ENCODE data around the gene TBC1D10B.
A peak's percentile ranks its signal among the peaks of the same experiment; 100 is the strongest.

TBC1D10B gene, protein sequence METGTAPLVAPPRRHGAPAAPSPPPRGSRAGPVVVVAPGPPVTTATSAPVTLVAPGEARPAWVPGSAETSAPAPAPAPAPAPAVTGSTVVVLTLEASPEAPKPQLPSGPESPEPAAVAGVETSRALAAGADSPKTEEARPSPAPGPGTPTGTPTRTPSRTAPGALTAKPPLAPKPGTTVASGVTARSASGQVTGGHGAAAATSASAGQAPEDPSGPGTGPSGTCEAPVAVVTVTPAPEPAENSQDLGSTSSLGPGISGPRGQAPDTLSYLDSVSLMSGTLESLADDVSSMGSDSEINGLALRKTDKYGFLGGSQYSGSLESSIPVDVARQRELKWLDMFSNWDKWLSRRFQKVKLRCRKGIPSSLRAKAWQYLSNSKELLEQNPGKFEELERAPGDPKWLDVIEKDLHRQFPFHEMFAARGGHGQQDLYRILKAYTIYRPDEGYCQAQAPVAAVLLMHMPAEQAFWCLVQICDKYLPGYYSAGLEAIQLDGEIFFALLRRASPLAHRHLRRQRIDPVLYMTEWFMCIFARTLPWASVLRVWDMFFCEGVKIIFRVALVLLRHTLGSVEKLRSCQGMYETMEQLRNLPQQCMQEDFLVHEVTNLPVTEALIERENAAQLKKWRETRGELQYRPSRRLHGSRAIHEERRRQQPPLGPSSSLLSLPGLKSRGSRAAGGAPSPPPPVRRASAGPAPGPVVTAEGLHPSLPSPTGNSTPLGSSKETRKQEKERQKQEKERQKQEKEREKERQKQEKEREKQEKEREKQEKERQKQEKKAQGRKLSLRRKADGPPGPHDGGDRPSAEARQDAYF

DNA sequence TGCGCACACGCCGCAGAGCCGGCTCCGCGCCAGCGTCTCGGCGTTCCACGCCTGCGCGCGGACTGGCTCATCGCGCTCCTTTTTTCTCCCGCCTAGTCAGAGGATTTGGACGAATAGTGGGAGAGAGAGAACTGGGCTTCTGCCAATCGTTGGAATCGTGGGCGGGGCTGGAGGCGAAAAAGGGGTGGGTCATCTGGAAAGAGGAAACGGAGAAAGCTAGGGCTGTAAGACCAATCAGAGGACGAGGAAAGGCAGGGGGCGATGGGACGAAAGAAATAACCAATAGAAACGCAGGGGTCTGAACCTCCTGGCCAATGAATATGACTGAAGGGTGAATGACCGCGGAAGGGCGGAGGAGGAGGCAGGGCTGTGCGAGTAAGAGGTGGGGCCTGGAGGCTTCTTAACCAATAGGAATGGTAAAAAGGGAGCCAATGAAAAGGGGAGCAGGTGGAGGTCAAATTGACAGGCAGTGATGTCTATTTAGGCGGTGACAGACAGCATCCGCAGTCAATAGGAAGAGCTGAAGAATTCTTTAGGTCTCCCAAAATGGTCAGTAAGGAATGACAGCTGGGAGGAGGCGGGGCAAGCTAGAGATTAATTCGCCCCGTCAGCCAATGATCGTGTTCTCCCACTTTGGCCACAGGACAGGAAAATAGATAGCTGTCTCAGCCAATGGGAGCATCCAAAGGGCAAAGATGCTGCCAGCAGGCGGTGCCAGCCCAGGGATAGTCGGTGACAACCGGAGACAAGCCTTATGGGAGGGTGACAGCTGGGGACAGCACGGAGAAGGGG, at the start of gene TBC1D10B:
TBC1D10B (minus strand) TSS at position 39 of the 792 bp plus-strand sequence. CDS start 311 bp downstream, outside the sequence.
- peak within 1 kb of the TSS; percentile 52 for H3K4me3 ChIP-seq (ENCODE audit: low read length)
- TF ChIP-seq, protein P1, sequence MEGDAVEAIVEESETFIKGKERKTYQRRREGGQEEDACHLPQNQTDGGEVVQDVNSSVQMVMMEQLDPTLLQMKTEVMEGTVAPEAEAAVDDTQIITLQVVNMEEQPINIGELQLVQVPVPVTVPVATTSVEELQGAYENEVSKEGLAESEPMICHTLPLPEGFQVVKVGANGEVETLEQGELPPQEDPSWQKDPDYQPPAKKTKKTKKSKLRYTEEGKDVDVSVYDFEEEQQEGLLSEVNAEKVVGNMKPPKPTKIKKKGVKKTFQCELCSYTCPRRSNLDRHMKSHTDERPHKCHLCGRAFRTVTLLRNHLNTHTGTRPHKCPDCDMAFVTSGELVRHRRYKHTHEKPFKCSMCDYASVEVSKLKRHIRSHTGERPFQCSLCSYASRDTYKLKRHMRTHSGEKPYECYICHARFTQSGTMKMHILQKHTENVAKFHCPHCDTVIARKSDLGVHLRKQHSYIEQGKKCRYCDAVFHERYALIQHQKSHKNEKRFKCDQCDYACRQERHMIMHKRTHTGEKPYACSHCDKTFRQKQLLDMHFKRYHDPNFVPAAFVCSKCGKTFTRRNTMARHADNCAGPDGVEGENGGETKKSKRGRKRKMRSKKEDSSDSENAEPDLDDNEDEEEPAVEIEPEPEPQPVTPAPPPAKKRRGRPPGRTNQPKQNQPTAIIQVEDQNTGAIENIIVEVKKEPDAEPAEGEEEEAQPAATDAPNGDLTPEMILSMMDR (IDR thresholded peaks at IDR 0.05; ENCODE audit: insufficient read depth, low read depth, low read length, missing control alignments) = peak; percentile 44
- DNase-seq (ENCODE audit: low read depth) = peak; percentile 100

DNA sequence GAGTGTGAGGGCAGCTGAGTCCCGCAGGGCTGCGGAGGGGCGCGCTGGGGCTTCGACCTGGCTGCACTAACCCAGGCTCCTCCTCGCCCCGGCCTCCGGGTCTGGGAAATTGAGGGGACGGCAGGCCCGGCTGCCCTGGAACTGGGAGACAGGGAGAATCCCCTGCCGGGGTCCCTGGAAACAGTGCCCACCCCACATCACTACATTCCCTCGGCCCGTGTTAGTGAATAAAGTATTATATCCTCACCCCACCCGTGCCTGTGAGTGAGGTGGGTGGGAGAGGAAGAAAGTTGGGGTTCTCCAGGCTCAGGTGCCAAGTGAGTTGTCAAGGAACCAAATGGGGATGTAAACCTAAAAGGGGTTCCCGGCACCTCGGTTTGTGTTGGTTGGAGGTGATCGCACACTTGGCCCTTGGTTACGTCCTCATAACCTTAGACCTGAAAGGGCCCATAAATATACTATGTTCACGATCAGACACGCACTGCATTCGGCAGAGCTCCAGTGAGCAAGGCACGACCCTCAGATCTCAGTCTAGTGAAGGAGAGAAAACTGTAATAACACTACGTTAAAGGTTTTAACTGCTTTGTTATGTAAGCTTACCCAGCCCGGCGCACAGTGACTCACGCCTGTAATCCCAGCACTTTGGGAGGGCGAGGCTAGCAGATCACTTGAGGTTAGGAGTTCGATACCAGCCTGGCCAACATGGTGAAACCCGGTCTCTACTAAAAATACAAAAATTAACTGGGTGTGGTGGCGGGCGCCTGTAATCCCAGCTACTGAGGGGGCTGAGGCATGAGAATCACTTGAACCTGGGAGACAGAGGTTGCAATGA, 48.3 kb upstream of the TBC1D10B start:
- DNase-seq (ENCODE audit: low read depth) = peak; percentile 31
- H3K4me3 ChIP-seq (ENCODE audit: low read length) = peak overlapping the region; percentile 37
- TF ChIP-seq, protein P1 (IDR thresholded peaks at IDR 0.05; ENCODE audit: insufficient read depth, low read depth, low read length, missing control alignments) = no peak

DNA sequence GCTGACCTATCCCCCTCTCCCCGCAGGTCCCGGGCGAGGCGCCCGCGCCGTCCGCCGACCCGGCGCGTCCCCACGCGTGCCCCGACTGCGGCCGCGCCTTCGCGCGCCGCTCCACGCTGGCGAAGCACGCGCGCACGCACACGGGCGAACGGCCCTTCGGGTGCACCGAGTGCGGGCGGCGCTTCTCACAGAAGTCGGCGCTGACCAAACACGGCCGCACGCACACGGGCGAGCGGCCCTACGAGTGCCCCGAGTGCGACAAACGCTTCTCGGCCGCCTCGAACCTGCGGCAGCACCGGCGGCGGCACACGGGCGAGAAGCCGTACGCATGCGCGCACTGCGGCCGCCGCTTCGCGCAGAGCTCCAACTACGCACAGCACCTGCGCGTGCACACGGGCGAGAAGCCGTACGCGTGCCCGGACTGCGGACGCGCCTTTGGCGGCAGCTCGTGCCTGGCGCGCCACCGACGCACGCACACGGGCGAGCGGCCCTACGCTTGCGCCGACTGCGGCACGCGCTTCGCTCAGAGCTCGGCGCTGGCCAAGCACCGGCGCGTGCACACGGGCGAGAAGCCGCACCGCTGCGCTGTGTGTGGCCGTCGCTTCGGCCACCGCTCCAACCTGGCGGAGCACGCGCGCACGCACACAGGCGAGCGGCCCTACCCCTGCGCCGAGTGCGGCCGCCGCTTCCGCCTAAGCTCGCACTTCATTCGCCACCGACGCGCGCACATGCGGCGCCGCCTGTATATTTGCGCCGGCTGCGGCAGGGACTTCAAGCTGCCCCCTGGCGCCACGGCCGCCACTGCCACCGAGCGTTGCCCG, 47.4 kb upstream of the TBC1D10B start:
- DNase-seq (ENCODE audit: low read depth) = peak; percentile 96
- TF ChIP-seq, protein P1 (IDR thresholded peaks at IDR 0.05; ENCODE audit: insufficient read depth, low read depth, low read length, missing control alignments) = no peak
- H3K4me3 ChIP-seq (ENCODE audit: low read length) = peak overlapping the region; percentile 49

DNA sequence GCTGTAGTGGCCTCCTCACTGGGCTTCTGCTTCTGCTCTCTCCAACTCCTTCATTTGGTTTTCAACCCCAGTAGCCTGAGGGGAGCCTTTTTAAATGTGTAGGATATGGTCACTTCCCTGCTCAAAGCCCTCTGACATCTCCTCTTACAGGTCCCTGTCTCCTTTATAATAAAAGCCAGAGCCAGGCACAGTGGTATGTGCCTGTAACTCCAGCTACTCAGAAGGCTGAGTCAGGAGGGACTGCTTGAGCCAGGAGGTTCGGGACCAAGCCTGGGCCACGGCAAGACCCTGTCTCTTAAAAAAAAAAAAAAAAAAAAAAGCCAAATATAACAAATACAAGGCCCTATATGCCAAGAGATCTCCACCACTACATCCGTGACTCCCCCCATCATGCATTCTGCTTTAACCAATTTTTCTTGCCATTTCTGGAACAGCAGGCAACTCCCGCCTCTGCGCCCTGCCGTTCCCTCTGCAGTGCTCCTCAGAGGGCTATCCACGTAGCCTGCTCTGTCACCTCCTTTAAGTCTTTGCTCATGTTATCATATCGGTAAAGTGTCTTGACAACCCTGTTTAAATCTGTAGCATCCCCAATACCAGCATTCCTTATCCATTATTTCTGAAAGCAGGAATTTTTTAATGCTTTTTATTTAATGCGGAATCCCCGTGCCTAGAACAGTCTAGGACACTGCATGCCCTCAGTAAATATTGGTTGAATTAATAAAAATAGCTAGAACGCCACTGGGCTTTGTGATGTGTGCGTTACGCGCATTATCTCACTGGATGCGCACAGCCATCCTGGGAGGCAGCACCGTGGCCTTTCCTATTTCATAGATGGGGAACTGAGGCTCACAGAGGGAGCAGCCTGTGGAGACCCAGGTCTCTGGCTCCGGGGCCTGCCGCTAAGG, 46.6 kb upstream of the TBC1D10B start:
- TF ChIP-seq, protein P1 (IDR thresholded peaks at IDR 0.05; ENCODE audit: insufficient read depth, low read depth, low read length, missing control alignments) = no peak
- H3K4me3 ChIP-seq (ENCODE audit: low read length) = peak overlapping the region; percentile 49
- no peak for DNase-seq (ENCODE audit: low read depth)

DNA sequence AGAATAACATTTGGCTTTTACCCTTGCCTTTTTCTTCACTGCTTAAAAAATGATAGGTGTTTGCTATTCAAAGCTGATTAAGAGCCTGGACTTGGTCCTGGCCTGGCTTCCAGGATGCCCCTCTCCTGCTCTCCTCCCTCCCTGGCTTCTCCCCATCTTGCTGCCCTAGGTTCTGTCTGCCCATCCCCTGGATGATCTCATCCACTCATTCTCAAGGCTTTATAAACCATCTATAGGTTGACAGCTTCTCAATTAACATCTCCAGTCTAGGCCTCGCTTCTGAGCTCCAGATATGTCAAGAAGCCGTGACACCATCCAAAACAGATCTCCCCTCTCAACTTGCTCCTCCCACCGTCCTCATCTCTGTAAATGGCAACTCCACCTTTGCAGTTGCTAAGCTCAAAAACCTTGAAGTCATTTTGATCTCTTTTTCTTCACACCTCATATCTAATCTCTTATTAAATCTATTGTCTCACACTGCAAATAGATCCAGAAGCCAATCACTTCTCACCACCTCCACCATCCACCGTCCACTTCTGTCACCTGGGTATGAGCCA, 45.8 kb upstream of the TBC1D10B start:
- DNase-seq (ENCODE audit: low read depth) = no peak
- H3K4me3 ChIP-seq (ENCODE audit: low read length) = no peak overlapping the region
- TF ChIP-seq, protein P1 (IDR thresholded peaks at IDR 0.05; ENCODE audit: insufficient read depth, low read depth, low read length, missing control alignments) = no peak

Measured in epithelial cell of esophagus (primary cell).